Measurements from ENCODE around the gene MCRIP1.
"Not testable (repeated sequence)": the region's sequence is repeated elsewhere in the genome, so short reads cannot be mapped to it uniquely, and the experiment has no call there.

The MCRIP1 gene

DNA sequence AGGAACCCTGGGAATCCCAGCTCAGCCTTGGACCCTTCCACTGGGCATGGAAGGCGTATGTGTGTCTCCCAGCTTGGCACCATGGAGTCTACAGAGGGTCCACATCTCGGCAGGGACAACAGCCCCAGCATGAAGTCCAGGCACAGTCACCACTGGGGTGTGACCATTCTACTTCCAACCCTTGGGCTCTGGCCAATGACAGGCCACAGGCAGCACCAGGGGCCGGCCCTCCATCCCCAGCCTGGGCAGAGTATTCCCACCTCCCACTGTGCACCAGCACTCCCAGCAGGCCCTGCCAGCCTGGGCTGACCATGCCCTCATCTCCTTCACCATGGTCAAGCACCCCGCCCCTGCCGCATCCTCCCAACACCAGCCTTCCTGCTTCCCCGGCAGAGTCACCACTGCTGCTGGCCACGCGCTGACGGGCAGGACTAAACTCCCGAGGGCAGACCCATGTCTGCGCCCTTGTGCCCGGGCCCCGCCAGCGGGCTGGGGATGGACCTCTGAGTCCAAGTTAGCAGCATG is 11.3 kb upstream of the MCRIP1 start:
- H3K4me3 ChIP-seq (replicated peaks; ENCODE audit: low read depth, low read length), result no peak overlapping the region
- no peak for DNase-seq (ENCODE audit: low read depth)
- TF ChIP-seq, protein P1, sequence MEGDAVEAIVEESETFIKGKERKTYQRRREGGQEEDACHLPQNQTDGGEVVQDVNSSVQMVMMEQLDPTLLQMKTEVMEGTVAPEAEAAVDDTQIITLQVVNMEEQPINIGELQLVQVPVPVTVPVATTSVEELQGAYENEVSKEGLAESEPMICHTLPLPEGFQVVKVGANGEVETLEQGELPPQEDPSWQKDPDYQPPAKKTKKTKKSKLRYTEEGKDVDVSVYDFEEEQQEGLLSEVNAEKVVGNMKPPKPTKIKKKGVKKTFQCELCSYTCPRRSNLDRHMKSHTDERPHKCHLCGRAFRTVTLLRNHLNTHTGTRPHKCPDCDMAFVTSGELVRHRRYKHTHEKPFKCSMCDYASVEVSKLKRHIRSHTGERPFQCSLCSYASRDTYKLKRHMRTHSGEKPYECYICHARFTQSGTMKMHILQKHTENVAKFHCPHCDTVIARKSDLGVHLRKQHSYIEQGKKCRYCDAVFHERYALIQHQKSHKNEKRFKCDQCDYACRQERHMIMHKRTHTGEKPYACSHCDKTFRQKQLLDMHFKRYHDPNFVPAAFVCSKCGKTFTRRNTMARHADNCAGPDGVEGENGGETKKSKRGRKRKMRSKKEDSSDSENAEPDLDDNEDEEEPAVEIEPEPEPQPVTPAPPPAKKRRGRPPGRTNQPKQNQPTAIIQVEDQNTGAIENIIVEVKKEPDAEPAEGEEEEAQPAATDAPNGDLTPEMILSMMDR (IDR thresholded peaks at IDR 0.05; ENCODE audit: low read length, missing control alignments), result no peak

DNA sequence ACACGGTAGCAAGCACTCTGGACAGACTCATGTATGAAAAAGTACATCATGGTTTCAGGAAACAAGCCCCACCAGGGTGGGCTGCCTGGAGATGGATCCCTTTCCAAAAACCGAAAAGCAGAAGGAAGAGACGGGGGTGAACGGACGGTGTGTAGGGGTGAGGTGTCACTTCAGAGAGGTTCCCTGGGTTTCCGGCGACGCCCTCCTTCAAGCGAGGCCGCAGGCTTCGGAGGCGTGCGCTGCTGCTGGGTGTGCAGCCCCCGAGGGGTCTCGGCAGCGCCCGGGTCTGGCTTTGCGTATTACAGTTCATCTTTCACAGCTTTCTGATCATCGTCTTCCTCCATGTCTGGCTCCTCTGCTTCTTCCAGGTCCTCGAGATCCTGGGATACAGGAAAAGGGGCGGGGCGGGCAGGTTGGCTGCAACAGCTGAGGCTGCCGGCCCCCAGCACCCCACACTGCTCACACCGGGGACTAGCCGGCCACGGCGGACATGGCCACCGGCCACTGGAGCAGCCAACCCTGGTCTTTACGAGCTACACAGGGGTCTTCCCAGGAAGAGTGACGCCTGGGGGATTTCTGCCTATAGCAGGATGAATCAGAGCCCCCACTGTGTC is 10.7 kb upstream of the MCRIP1 start:
- TF ChIP-seq, protein P1 (IDR thresholded peaks at IDR 0.05; ENCODE audit: low read length, missing control alignments), result no peak
- no peak for DNase-seq (ENCODE audit: low read depth)
- H3K4me3 ChIP-seq (replicated peaks; ENCODE audit: low read depth, low read length), result no peak overlapping the region

DNA sequence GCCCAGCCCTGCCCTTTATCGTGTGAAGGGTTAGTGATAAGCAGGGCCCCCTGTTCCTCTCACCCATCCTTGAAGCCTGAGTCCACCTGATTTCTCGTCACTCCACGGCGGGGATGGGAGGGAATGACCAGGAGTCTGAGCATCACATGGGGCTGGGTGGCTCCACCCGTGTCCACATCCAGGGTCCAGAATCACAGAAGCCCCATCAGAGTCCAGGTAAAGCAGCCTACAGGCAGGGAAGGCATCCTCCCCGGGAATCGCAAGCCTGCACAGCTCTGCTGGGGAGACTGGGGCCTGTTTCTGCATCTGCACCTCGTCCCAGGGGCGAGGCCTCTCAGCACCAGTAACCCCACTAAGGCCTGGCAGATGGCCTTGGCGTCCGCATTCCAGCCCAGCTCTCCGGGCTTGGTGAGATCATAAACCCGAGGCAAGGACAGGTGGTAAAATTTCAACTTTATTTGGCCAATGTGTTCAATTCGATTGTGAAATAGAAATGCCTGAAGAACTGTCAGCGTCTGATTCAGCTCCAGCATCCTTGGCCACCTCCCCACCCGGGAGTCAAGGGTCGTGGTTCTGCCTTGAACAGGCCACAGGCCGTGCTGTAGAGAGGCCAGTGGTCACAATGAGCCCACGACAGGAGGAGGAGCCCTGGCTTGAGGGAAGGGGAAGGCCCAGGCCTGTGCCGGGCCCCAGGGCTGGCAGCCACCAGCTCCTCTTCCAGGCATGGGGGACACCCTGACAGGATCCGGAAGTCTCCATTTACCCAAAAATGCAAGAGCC is 9.8 kb upstream of the MCRIP1 start:
- DNase-seq (ENCODE audit: low read depth), result no peak
- no peak overlapping the region for H3K4me3 ChIP-seq (replicated peaks; ENCODE audit: low read depth, low read length)
- TF ChIP-seq, protein P1 (IDR thresholded peaks at IDR 0.05; ENCODE audit: low read length, missing control alignments), result no peak

DNA sequence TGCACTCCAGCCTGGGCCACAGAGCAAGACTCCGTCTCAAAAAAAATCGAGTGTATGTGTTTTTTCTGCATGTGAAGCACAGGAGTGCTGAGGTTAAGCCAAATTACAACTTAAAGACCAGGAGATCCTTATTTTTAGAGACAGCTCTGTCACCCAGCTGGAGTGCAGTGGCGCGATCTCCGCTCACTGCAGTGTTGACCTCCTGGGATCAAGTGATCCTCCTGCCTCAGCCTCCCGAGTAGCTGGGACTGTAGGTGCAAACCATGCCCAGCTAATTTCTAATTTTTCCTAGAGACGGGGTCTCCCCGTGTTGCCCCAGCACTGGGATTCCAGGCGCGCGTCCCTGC is 9.3 kb upstream of the MCRIP1 start:
- DNase-seq (ENCODE audit: low read depth), result no peak
- H3K4me3 ChIP-seq (replicated peaks; ENCODE audit: low read depth, low read length), result no peak overlapping the region

DNA sequence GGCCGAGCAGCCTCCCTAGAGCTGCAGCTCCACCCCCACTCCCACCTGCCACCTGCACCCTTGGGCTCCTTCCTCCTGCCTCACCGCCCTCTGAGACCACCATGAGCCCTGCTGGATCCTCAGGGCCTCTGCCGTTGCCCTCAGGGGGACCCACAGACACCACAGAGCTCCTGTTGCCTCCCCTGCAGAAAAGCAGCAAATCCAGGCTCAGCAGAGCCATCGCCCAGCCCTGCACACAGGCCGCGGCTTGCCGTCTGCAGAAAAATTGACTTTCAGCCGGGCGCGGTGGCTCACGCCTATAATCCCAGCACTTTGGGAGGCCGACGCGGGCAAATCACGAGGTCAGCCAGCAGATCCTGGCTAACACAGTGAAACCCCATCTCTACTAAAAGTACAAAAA is 8.8 kb upstream of the MCRIP1 start:
- H3K4me3 ChIP-seq (replicated peaks; ENCODE audit: low read depth, low read length), result no peak overlapping the region
- no peak for DNase-seq (ENCODE audit: low read depth)
- TF ChIP-seq, protein P1 (IDR thresholded peaks at IDR 0.05; ENCODE audit: low read length, missing control alignments), result no peak

More for the DNA sequence above, 9.3 kb upstream of the MCRIP1 start:
- TF ChIP-seq, protein P1 (IDR thresholded peaks at IDR 0.05; ENCODE audit: low read length, missing control alignments), result no peak

DNA sequence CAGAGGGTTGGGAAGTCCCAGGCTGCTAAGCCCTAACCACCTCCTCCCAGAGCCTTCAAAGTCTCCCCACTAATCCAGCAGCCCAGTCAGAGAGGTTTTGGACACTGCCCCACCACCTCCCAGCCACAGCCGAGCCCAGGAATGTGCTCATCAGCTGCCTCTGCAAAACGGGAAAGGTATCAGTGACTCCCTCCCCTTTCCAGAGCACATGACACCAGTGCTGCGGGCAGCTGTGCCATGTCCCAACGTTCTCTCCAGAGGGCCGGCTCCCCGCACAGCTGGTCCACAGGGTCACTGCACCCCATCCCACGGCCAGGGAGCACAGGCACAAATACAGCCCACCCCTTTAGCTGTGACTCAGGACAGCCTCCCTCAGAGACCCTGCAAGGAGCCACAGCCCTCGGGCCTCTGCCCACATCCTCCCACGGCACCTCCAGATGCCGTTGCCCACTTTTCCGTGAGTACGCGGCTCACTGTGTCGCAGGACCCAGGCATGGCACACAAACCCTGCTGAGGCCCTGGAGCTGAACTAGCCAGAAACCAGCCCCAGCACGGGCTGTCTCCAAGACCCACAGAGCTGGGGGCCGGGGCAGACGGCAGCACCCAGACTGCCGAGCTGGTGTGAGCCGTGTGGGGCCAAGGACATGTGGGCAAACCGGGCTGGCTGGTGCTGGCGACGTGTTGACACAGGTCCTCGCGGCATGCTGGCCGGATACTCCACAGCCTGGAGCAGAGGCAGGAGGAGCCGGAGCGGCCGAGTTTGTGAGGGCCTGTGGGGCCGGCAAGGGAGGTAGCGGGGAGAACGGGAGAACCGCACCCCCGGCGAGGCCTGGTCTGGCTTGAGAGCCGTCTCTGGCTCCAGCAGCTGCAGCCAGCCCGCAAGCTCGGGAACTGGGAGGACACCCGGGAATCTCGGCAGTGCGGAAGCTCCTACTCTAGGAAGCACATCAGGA is 8.0 kb upstream of the MCRIP1 start:
- no peak for DNase-seq (ENCODE audit: low read depth)
- no peak overlapping the region for H3K4me3 ChIP-seq (replicated peaks; ENCODE audit: low read depth, low read length)
- TF ChIP-seq, protein P1 (IDR thresholded peaks at IDR 0.05; ENCODE audit: low read length, missing control alignments), result no peak

DNA sequence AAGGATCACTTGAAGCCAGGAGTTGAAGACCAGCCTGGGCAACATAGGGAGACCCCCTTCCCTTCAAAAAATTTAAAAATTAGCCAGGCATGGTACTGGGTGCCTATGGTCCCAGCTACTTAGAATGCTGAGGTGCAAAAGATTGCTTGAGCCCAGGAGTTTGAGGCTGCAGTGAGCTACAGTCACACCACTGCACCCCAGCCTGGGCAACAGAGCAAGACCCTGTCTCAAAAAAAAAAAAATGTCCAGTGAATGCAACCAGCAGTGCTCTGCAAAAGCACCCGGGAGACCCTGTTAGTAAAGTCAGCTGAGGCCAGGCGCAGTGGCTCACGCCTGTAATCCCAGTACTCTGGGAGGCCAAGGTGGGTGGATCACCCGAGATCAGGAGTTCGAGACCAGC is 7.0 kb upstream of the MCRIP1 start:
- DNase-seq (ENCODE audit: low read depth); H3K4me3 ChIP-seq (replicated peaks; ENCODE audit: low read depth, low read length): not testable (repeated sequence)

All from fibroblast of pulmonary artery (primary cell).